ENCODE data around the gene MFSD2A. TPM values are rescaled to one million over a fixed set of nuclear protein-coding genes. Genes with fewer than 3 reads are reported as not detected.

MFSD2A gene
- total RNA-seq, 4 donors from 2014 or later: 1.7 to 5.1 (median 4.1) TPM

DNA sequence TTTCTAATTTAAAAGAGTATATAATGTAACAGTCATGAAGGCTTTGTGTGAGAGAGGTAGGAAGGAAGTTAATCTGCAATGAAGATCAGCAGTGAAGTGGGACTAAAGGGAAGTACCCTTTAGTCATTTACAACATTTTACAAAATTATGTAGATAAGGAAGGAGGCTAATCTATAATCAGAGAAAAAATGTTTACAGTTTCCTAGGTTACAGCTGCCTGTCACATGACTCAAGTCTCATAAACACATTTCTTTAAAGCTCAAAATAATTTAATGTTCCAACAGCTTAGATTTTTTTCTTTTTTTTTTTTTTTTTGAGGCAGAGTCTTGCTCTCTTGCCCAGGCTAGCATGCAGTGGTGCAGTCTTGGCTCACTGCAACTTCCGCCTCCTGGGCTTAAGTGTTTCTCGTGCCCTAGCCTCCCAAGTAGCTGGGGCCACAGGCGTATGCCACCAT is 59.3 kb downstream of the MFSD2A start:
- DNase-seq (ENCODE audit: extremely low spot score): no peak
- Histone ChIP-seq H3K27ac (replicated peaks in 1 of 4) (no peak overlapping the region), H3K27me3 (no peaks in the 10 kb centered on the region), H3K36me3 (no peaks in the 10 kb centered on the region), H3K4me3 (no peak overlapping the region), H3K4me1 (no peaks in the 10 kb centered on the region), H3K9me3 (no peaks in the 10 kb centered on the region)
- 68% methylated on average over 3 of the region's 3 CpGs for WGBS
- no peak for TF ChIP-seq POLR2A (IDR thresholded peaks at IDR 0.05; ENCODE audit: low read depth)
- intact Hi-C loops (cut with DNase I): no loop called here

- DNase-seq (ENCODE audit: extremely low spot score): no peak
- intact Hi-C loops (cut with DNase I): no loop called here
- TF ChIP-seq EP300 (IDR thresholded peaks at IDR 0.05) (no peak), POLR2AphosphoS5 (IDR thresholded peaks at IDR 0.05) (no peak), POLR2A (IDR thresholded peaks at IDR 0.05; ENCODE audit: low read depth) (no peak)
- TF ChIP-seq, protein P1, sequence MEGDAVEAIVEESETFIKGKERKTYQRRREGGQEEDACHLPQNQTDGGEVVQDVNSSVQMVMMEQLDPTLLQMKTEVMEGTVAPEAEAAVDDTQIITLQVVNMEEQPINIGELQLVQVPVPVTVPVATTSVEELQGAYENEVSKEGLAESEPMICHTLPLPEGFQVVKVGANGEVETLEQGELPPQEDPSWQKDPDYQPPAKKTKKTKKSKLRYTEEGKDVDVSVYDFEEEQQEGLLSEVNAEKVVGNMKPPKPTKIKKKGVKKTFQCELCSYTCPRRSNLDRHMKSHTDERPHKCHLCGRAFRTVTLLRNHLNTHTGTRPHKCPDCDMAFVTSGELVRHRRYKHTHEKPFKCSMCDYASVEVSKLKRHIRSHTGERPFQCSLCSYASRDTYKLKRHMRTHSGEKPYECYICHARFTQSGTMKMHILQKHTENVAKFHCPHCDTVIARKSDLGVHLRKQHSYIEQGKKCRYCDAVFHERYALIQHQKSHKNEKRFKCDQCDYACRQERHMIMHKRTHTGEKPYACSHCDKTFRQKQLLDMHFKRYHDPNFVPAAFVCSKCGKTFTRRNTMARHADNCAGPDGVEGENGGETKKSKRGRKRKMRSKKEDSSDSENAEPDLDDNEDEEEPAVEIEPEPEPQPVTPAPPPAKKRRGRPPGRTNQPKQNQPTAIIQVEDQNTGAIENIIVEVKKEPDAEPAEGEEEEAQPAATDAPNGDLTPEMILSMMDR (IDR thresholded peaks at IDR 0.05): no peak
- Histone ChIP-seq H3K27me3 (no peaks in the 10 kb centered on the region), H3K4me3 (no peak overlapping the region), H3K4me1 (no peaks in the 10 kb centered on the region), H3K27ac (replicated peaks in 1 of 4) (no peak overlapping the region), H3K9me3 (no peaks in the 10 kb centered on the region), H3K36me3 (no peaks in the 10 kb centered on the region)
- WGBS: 73% methylated on average over 10 of the region's 10 CpGs
These were observed 60.1 kb downstream of the MFSD2A start for GRCh38 chr1:40014812-40015594.

GRCh38 chr1:40017951-40018575 is 63.1 kb downstream of the MFSD2A start:
- 71% methylated on average over 4 of the region's 5 CpGs for WGBS
- Histone ChIP-seq H3K27ac (replicated peaks in 1 of 4) (no peak overlapping the region), H3K4me3 (no peak overlapping the region), H3K27me3 (no peaks in the 10 kb centered on the region), H3K4me1 (no peaks in the 10 kb centered on the region), H3K9me3 (no peaks in the 10 kb centered on the region), H3K36me3 (no peaks in the 10 kb centered on the region)
- DNase-seq (ENCODE audit: extremely low spot score): no peak
- TF ChIP-seq POLR2A (IDR thresholded peaks at IDR 0.05; ENCODE audit: low read depth): no peak
- no peak for TF ChIP-seq EP300 (IDR thresholded peaks at IDR 0.05)
- TF ChIP-seq, protein P1 (IDR thresholded peaks at IDR 0.05): no peak
- no peak for TF ChIP-seq POLR2AphosphoS5 (IDR thresholded peaks at IDR 0.05)
- intact Hi-C loops (cut with DNase I): no loop called here

Small RNA genes lying within 50 kb of the gene (small RNA-seq; reads per million reads assigned to genes)
- gene RF00019: 0 reads per million in 3 donors

Other genes starting within 250 kb of the MFSD2A start
- 10 to 100 TPM; 30.3 to 42.0 (median 37.9) TPM for gene PPIE, start 216.3 kb upstream of the MFSD2A start, total RNA-seq
- gene OXCT2, start 183.8 kb upstream of the MFSD2A start, total RNA-seq: 1 to 10 TPM in 1 of 4 donors, under 1 TPM in 3; 0.65 to 1.4 (median 0.83) TPM
- gene BMP8B, start 166.3 kb upstream of the MFSD2A start, total RNA-seq: 1 to 10 TPM in 3 of 4 donors, under 1 TPM in 1; 0.83 to 4.6 (median 2.3) TPM
- gene TRIT1, start 71.6 kb upstream of the MFSD2A start, total RNA-seq: 10 to 100 TPM; 13.3 to 24.1 (median 16.5) TPM
- under 1 TPM; 0.13 to 0.92 (median 0.66) TPM for gene MYCL, start 53.2 kb upstream of the MFSD2A start, total RNA-seq
- gene CAP1, start 85.6 kb downstream of the MFSD2A start, total RNA-seq: 100 to 1,000 TPM; 412 to 468 (median 442) TPM
- gene PPT1, start 142.1 kb downstream of the MFSD2A start, total RNA-seq: 10 to 100 TPM; 44.1 to 75.2 (median 50.0) TPM
- gene RLF, start 206.2 kb downstream of the MFSD2A start, total RNA-seq: 10 to 100 TPM; 15.1 to 23.7 (median 21.2) TPM

Measured in esophagus muscularis mucosa (tissue), 4 donors.